Liver (tissue), 9 donors: ENCODE data around the gene REXO1. TPM values are rescaled to one million over a fixed set of nuclear protein-coding genes. Genes with fewer than 3 reads are reported as not detected.

Source experiments
- DNase-seq: peaks from one replicate; pipeline ENCODE4 v3.0.0-alpha.2; 2017; ENCODE audit warnings: low spot score
- H3K27ac ChIP-seq, 2 donors: one replicate each; pipeline ENCODE4 v1.7.0; 2013; ENCODE audit warnings: inconsistent platforms in 2 of 2, low read length in 2 of 2, control low read depth in 1 of 2, low read depth in 1 of 2, mild to moderate bottlenecking in 1 of 2
- H3K27me3 ChIP-seq, 4 donors: one replicate each; pipeline versions ENCODE4 v1.6.1 to v1.7.0; 2013; ENCODE audit warnings: low read length in 3 of 4, inconsistent platforms in 1 of 4, mild to moderate bottlenecking in 1 of 4, moderate library complexity in 1 of 4; ENCODE audit not compliant: control insufficient read depth in 4 of 4, insufficient read depth in 4 of 4
- H3K36me3 ChIP-seq, 4 donors: one replicate each; pipeline versions ENCODE4 v1.6.1 to v1.7.0; 2013; ENCODE audit warnings: low read length in 3 of 4, mild to moderate bottlenecking in 3 of 4, low read depth in 1 of 4, moderate library complexity in 1 of 4; ENCODE audit not compliant: control insufficient read depth in 4 of 4, insufficient read depth in 3 of 4
- H3K4me1 ChIP-seq, 4 donors: one replicate each; pipeline versions ENCODE4 v1.6.1 to v1.7.0; 2013; ENCODE audit warnings: low read length in 3 of 4, mild to moderate bottlenecking in 3 of 4, moderate library complexity in 1 of 4; ENCODE audit not compliant: control insufficient read depth in 4 of 4, insufficient read depth in 4 of 4
- H3K4me3 ChIP-seq, 3 donors: one replicate each; pipeline versions ENCODE4 v1.6.1 to v1.7.0; 2013; ENCODE audit warnings: low read length in 3 of 3, control low read depth in 1 of 3, low read depth in 1 of 3, mild to moderate bottlenecking in 1 of 3
- H3K9ac ChIP-seq, 2 donors: one replicate each; pipeline ENCODE4 v1.7.0; 2013; ENCODE audit warnings: low read length in 2 of 2, mild to moderate bottlenecking in 2 of 2, moderate library complexity in 2 of 2, control low read depth in 1 of 2, low read depth in 1 of 2
- H3K9me3 ChIP-seq, 4 donors: one replicate each; pipeline versions ENCODE4 v1.6.1 to v1.7.0; 2013; ENCODE audit warnings: low read length in 3 of 4; ENCODE audit not compliant: control insufficient read depth in 4 of 4
- EGR1 ChIP-seq, 2 donors: IDR thresholded peaks; 2 replicates each; pipeline ENCODE4 v1.6.1; 2016 to 2018; ENCODE audit warnings: antibody characterized with exemption in 2 of 2, low read depth in 2 of 2
- FOXA1 ChIP-seq: IDR thresholded peaks from 2 replicates; pipeline ENCODE4 v1.6.1; 2016; ENCODE audit warnings: antibody characterized with exemption
- FOXA2 ChIP-seq: IDR thresholded peaks from 2 replicates; pipeline ENCODE4 v1.6.1; 2016; ENCODE audit warnings: antibody characterized with exemption
- GABPA ChIP-seq, 2 donors: IDR thresholded peaks in 1 of 2; conservative IDR thresholded peaks in 1 of 2; 2 replicates each; pipeline ENCODE4 v1.6.1; 2016; ENCODE audit warnings: antibody characterized with exemption in 2 of 2, mild to moderate bottlenecking in 1 of 2, moderate library complexity in 1 of 2
- HNF4A ChIP-seq, 2 donors: conservative IDR thresholded peaks; 2 replicates each; pipeline ENCODE4 v1.6.1; 2016; ENCODE audit warnings: antibody characterized with exemption in 2 of 2, mild to moderate bottlenecking in 2 of 2
- HNF4G ChIP-seq: IDR thresholded peaks from 2 replicates; pipeline ENCODE4 v1.6.1; 2016; ENCODE audit warnings: antibody characterized with exemption
- JUND ChIP-seq, 2 donors: IDR thresholded peaks; 2 replicates each; pipeline ENCODE4 v1.6.1; 2016; ENCODE audit warnings: antibody characterized with exemption in 2 of 2
- NR2F2 ChIP-seq: IDR thresholded peaks from 2 replicates; pipeline ENCODE4 v1.6.1; 2016; ENCODE audit warnings: antibody characterized with exemption
- RAD21 ChIP-seq, 2 donors: IDR thresholded peaks; 2 replicates each; pipeline ENCODE4 v1.6.1; 2016; ENCODE audit warnings: antibody characterized with exemption in 2 of 2, mild to moderate bottlenecking in 2 of 2
- RXRA ChIP-seq, 2 donors: IDR thresholded peaks; 2 replicates each; pipeline ENCODE4 v1.6.1; 2017 to 2018; ENCODE audit warnings: antibody characterized with exemption in 2 of 2, mild to moderate bottlenecking in 1 of 2
- SP1 ChIP-seq: IDR thresholded peaks from 2 replicates; pipeline ENCODE4 v1.6.1; 2018; ENCODE audit warnings: antibody characterized with exemption, mild to moderate bottlenecking
- TAF1 ChIP-seq: conservative IDR thresholded peaks from 2 replicates; pipeline ENCODE4 v1.6.1; 2016; ENCODE audit warnings: antibody characterized with exemption, mild to moderate bottlenecking
- YY1 ChIP-seq: IDR thresholded peaks from 2 replicates; pipeline ENCODE4 v1.6.1; 2016; ENCODE audit warnings: antibody characterized with exemption, mild to moderate bottlenecking
- WGBS: extraction: QIAGEN DNeasy Blood & Tissue Kit; methylation state at CpG from one replicate; pipeline ENCODE4 v1.1.7; 2013; 5-methylcytosine and 5-hydroxymethylcytosine counted together
- polyA plus RNA-seq, 2 donors: library from polyadenylated mRNA; stranded (reverse) in 1 of 2; unstranded in 1 of 2; fragments of 200-250 nt in 1 of 2; fragments of >200 nt in 1 of 2; fragmentation: Nextera tagmentation in 1 of 2; extraction: Ambion mirVana in 1 of 2; gene quantifications; one replicate each; pipeline versions ENCODE4 v1.2.1 to v1.2.3, GENCODE V29; 2013 to 2015
- total RNA-seq, 2 donors: library from RNA; depleted of rRNA; stranded (reverse); fragments of >200 nt; gene quantifications; one replicate each; pipeline ENCODE4 v1.2.3, GENCODE V29; 2014
- TF ChIP-seq, protein P1 (sequence below): IDR thresholded peaks from 2 replicates; pipeline ENCODE4 v1.6.1; 2016; ENCODE audit warnings: antibody characterized with exemption
- TF ChIP-seq, protein P2 (sequence below): fragments of 150-350 bp; IDR thresholded peaks from 2 replicates; pipeline ENCODE4 v1.5.1; 2017; ENCODE audit warnings: improper control_type of control experiment, low read depth, low read length; ENCODE audit not compliant: missing input control
- TF ChIP-seq, protein P3 (sequence below): IDR thresholded peaks from 2 replicates; pipeline ENCODE4 v1.6.1; 2016; ENCODE audit warnings: antibody characterized with exemption
- TF ChIP-seq, protein P4 (sequence below): IDR thresholded peaks from 2 replicates; pipeline ENCODE4 v1.6.1; 2016; ENCODE audit warnings: antibody characterized with exemption
- TF ChIP-seq, protein P5 (sequence below): IDR thresholded peaks from 2 replicates; pipeline ENCODE4 v1.6.1; 2016; ENCODE audit warnings: antibody characterized with exemption, mild to moderate bottlenecking
- donor health status: healthy.
- donor health status: healthy.
- donor health status: healthy.
- donor health status: healthy.
- donor health status: healthy.

REXO1 gene
- total and polyA plus RNA-seq, 4 donors: 2.0 to 11.5 (median 9.2) TPM

DNA sequence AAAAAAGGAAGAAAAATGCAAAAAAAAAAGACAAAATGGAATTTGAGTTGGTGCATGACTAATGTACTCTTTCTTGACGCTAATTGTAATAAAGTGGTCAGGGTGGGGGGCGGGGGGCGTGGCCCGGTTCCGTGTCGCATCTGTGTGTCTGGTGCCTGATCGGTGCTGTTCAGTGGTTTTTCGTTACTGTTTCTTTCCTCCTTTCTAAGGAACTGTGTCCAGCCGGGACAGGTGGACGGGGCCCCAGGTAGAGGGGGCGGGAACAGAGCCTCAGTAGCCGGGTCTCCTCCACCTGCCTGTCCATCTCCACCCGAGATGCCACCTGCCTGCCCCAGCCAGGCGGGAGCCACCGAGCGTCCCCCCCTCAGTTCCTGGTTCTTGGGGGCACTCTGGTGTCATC, 68.7 kb downstream of the REXO1 start:
- DNase-seq: no peak
- TF ChIP-seq TAF1 (no peak), RAD21 (IDR thresholded peaks at IDR 0.05) (no peak), HNF4G (no peak), YY1 (no peak), HNF4A (conservative IDR thresholded peaks at IDR 0.05) (no peak), GABPA (IDR thresholded peaks at IDR 0.05 in 1 of 2, conservative IDR thresholded peaks at IDR 0.05 in 1 of 2) (no peak)
- TF ChIP-seq, protein P1, sequence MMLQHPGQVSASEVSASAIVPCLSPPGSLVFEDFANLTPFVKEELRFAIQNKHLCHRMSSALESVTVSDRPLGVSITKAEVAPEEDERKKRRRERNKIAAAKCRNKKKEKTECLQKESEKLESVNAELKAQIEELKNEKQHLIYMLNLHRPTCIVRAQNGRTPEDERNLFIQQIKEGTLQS: no peak
- Histone ChIP-seq H3K27ac (no peak overlapping the region), H3K4me1 (no peaks in the 10 kb centered on the region), H3K9me3 (peaks cover 4 to 11% (median 8%) of the 10 kb centered on the region in 4 donors), H3K4me3 (no peak overlapping the region), H3K9ac (no peak overlapping the region), H3K27me3 (peaks cover 3 to 8% (median 8%) of the 10 kb centered on the region in 4 donors), H3K36me3 (no peaks in the 10 kb centered on the region)
- 40% methylated on average over 16 of the region's 16 CpGs for WGBS

DNA sequence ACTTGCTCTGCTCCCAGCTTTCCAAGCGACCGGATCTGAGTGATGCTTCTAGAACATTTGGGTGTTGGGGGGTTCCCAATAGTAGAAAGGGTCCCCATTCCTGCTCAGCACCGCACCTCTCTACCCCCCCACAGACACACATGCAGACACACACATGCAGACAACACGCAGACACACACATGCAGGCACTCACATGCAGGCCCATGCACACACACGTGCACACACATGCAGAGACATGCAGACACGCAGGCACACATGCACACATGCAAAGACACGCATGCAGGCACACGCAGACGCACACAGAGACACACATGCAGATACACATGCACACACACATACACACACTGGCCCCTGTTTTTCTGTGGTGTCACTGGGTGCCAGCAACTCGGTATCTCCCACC, 71.1 kb downstream of the REXO1 start:
- Histone ChIP-seq H3K27me3 (peaks cover 3 to 11% (median 8%) of the 10 kb centered on the region in 4 donors), H3K4me1 (no peaks in the 10 kb centered on the region), H3K36me3 (no peaks in the 10 kb centered on the region), H3K27ac (no peak overlapping the region), H3K9ac (no peak overlapping the region), H3K9me3 (peaks cover 4 to 10% (median 7%) of the 10 kb centered on the region in 4 donors), H3K4me3 (no peak overlapping the region)
- no peak for DNase-seq
- TF ChIP-seq YY1: no peak
- no peak for TF ChIP-seq HNF4A (conservative IDR thresholded peaks at IDR 0.05)
- no peak for TF ChIP-seq HNF4G
- no peak for TF ChIP-seq JUND (IDR thresholded peaks at IDR 0.05)
- no peak for TF ChIP-seq GABPA (IDR thresholded peaks at IDR 0.05 in 1 of 2, conservative IDR thresholded peaks at IDR 0.05 in 1 of 2)
- TF ChIP-seq NR2F2: no peak
- TF ChIP-seq EGR1 (IDR thresholded peaks at IDR 0.05; ENCODE audit: low read depth in 2 of 2): no peak
- TF ChIP-seq FOXA2: no peak
- TF ChIP-seq FOXA1: no peak
- no peak for TF ChIP-seq RAD21 (IDR thresholded peaks at IDR 0.05)
- TF ChIP-seq, protein P2, sequence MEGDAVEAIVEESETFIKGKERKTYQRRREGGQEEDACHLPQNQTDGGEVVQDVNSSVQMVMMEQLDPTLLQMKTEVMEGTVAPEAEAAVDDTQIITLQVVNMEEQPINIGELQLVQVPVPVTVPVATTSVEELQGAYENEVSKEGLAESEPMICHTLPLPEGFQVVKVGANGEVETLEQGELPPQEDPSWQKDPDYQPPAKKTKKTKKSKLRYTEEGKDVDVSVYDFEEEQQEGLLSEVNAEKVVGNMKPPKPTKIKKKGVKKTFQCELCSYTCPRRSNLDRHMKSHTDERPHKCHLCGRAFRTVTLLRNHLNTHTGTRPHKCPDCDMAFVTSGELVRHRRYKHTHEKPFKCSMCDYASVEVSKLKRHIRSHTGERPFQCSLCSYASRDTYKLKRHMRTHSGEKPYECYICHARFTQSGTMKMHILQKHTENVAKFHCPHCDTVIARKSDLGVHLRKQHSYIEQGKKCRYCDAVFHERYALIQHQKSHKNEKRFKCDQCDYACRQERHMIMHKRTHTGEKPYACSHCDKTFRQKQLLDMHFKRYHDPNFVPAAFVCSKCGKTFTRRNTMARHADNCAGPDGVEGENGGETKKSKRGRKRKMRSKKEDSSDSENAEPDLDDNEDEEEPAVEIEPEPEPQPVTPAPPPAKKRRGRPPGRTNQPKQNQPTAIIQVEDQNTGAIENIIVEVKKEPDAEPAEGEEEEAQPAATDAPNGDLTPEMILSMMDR: no peak
- no peak for TF ChIP-seq SP1
- TF ChIP-seq RXRA (IDR thresholded peaks at IDR 0.05): no peak
- TF ChIP-seq, protein P3, sequence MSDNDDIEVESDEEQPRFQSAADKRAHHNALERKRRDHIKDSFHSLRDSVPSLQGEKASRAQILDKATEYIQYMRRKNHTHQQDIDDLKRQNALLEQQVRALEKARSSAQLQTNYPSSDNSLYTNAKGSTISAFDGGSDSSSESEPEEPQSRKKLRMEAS: no peak
- TF ChIP-seq, protein P1: no peak
- TF ChIP-seq TAF1: no peak
- TF ChIP-seq, protein P4, sequence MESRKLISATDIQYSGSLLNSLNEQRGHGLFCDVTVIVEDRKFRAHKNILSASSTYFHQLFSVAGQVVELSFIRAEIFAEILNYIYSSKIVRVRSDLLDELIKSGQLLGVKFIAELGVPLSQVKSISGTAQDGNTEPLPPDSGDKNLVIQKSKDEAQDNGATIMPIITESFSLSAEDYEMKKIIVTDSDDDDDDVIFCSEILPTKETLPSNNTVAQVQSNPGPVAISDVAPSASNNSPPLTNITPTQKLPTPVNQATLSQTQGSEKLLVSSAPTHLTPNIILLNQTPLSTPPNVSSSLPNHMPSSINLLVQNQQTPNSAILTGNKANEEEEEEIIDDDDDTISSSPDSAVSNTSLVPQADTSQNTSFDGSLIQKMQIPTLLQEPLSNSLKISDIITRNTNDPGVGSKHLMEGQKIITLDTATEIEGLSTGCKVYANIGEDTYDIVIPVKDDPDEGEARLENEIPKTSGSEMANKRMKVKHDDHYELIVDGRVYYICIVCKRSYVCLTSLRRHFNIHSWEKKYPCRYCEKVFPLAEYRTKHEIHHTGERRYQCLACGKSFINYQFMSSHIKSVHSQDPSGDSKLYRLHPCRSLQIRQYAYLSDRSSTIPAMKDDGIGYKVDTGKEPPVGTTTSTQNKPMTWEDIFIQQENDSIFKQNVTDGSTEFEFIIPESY: no peak
- TF ChIP-seq, protein P5, sequence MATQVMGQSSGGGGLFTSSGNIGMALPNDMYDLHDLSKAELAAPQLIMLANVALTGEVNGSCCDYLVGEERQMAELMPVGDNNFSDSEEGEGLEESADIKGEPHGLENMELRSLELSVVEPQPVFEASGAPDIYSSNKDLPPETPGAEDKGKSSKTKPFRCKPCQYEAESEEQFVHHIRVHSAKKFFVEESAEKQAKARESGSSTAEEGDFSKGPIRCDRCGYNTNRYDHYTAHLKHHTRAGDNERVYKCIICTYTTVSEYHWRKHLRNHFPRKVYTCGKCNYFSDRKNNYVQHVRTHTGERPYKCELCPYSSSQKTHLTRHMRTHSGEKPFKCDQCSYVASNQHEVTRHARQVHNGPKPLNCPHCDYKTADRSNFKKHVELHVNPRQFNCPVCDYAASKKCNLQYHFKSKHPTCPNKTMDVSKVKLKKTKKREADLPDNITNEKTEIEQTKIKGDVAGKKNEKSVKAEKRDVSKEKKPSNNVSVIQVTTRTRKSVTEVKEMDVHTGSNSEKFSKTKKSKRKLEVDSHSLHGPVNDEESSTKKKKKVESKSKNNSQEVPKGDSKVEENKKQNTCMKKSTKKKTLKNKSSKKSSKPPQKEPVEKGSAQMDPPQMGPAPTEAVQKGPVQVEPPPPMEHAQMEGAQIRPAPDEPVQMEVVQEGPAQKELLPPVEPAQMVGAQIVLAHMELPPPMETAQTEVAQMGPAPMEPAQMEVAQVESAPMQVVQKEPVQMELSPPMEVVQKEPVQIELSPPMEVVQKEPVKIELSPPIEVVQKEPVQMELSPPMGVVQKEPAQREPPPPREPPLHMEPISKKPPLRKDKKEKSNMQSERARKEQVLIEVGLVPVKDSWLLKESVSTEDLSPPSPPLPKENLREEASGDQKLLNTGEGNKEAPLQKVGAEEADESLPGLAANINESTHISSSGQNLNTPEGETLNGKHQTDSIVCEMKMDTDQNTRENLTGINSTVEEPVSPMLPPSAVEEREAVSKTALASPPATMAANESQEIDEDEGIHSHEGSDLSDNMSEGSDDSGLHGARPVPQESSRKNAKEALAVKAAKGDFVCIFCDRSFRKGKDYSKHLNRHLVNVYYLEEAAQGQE: no peak
- 57% methylated on average over 10 of the region's 10 CpGs for WGBS
